GM19099 (cell line): ENCODE measurements around the gene RETREG1.

Experiments
- POLR2A ChIP-seq: IDR thresholded peaks from 3 replicates; pipeline ENCODE4 v1.6.1; 2011; ENCODE audit warnings: low read depth; ENCODE audit not compliant: insufficient read length; ENCODE audit errors: extremely low read depth

Gene RETREG1

DNA sequence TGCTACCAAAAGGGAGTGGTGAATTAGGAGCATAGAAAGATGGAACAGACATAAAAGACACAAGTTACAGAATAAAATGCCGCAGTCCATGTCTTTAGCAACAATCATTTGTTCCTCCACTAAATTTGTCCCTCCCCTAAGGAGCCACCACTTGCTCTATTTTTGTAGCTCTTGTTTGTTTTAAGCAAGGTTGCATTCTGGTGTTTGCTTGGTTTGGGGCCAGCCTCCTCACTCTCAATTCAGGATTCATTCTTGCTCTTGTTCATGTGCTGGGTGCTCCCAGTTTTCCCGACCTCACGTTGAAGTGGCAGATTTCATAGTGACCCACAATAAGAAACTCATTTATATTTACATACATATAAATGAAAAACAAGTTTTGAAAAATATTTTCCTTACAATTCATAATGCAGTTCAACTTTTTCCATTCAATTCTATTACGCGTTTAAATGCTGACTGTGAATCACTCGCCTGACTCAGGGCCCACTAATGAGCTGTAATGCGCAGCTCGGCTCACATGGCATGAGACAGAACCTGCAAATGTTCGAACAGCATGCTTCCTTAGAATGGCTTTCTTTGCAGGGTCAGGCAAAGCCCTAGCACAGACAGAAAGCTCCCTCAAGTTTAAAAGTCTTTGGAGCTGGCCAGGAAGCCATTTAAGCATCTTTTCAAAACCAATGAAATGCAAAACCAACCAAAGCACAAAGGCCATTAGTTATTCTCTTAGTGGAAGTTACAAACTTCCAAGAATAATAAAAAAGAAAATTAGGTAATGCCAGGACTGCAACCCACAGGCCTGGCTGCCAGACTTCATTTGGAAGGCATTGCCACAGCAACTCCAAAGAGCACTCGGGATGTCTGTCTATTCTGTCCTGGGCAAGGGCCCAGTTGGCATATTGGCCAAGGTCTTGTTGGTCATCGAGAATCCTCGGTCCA lies 41.7 kb downstream of the RETREG1 start:
- no peak for TF ChIP-seq POLR2A

DNA sequence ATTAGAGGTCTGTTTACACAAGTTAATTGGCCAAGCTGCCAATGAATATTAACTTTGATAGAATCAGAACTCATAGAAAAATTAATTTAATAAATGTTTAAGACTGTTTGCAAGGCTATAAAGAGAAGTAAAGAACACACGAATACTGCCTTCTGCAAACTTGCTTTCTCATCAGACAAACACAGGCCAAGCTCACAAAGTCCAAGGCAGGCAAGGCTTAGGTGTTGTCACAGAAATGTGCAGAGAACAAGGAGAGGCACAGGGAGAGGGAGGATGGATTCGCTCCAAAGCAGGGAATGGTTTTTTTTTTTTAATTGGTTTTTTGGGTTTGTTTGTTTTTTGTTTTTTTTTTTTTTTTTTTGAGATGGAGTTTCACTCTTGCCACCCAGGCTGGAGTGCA lies 43.4 kb downstream of the RETREG1 start:
- no peak for TF ChIP-seq POLR2A

DNA sequence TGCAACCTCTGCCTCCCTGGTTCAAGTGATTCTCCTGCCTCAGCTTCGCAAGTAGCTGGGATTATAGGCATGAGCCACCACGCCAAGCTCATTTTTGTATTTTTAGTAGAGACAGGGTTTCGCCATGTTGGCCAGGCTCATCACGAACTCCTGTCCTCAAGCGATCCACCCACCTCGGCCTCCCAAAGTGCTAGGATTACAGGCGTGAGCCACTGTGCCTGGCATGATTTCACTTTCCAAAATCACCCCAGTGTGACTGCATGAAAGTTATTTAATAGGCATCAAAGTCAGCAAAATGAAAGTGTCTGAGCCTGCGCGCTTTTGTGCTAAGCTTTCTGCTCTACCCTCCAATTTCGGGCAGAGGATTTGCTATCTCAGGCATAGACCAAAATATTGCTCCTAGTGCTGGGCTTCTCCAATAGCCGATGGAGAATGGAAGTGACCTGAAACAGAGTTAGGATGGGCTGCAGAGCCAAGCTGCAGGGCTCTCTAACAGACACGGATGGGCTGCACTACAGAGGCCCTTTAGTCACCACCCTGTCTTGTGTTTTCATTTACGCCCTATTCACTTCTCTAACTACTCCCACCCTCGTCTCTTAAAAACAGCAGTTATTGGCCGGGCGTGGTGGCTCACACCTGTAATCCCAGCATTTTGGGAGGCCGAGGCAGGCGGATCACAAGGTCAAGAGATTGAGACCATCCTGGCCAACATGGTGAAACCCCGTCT lies 44.3 kb downstream of the RETREG1 start:
- TF ChIP-seq POLR2A, result no peak

DNA sequence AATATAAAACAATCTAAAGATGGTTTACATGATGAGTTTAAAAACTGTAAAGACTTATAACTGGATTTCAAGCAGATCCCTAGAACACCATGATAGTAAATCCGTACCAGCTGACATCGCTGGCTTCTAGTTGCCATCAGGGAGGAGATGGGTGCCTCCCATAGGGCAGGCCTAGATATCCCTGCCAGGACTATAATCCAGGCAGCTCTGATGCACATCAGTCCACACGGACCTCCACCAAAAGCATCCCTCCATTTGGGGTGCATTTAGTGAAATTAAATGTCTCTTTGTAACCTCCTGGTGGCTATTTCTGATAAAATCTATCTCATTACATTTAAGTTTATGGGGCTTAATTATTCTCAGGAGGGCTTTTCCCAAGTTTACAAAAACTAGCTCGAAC lies 45.8 kb downstream of the RETREG1 start:
- TF ChIP-seq POLR2A, result no peak

DNA sequence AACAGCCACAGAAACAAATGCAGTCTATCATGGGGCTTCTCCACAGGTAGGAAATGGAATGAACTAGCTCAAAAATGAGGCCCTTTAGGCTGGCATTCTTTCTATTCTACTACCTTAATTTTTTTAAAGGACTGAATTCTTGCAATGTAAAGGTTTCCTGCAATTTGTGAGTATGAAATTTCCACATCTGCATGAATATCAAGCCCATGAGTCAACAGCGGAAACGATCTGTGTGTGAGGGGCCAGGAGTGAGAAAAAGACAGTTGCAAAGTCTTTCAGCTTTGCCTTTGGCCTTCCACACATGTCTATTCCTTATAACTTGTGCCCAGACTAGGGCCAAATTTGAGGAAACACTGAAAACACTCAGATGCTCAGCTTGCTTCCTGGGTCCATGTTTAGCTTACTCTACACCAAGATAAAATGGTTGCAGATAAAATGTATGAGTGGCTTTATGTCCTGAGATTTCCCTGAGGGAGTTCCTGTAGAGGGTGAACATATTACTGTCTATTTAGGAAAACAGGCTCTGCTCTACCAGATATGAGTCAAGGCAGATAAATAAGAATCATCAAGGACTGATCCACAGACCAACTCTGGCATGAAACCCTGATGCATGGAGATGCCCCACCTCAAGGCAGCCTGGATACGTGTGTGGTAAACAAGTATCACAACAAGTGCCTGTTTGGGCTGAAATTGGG lies 46.5 kb downstream of the RETREG1 start:
- no peak for TF ChIP-seq POLR2A

DNA sequence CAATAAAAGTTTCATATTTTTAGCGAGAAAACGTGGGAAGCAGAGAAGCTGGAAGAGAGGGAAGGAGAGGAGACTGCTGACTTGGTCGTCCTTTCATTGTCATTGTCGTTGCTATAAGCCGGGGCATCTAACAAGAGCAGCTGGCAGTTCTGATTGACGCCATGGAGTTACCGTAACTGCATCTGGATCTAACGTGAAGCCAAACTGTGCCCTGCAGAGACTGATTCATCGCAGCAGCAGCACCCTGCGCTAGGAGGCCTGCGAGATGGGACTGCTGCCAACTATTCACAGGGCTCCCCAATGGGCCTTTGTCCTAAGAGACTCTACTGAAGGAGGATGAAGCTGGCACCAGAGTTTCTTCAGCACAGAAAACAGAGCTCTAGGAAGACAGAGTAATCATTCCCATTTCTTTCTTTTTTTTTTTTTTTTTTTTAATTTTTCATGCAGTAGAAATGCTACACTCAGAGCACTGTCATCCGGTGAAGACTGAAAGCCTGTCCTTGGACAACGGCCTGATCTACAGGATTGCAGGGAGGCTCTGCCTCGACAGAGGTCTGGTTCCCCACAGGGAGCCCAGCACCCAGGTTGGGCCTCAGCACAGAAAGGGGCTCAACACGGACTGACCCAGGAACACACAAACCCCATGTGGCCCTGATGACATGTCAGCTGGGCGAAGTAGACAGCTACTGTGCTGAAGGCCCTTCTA lies 47.8 kb downstream of the RETREG1 start:
- TF ChIP-seq POLR2A, result no peak

DNA sequence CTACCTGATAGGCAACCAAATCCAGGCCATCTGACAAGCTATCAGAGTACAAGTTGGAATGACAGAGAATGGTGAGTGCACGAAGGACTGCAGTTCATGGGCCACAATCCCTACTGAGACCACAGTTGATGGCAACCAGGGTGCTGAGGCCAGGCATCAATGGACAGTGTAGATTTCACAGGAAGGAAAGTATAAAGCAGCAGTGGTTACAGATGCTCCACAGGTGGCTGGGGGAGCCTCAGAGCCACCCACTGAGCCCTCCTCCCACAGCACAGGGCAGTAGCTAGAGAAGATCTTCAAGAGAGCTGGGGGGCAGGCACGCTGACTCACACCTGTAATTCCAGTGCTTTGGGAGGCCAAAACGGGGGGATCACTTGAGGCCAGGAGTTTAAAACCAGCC lies 49.4 kb downstream of the RETREG1 start:
- TF ChIP-seq POLR2A, result no peak

DNA sequence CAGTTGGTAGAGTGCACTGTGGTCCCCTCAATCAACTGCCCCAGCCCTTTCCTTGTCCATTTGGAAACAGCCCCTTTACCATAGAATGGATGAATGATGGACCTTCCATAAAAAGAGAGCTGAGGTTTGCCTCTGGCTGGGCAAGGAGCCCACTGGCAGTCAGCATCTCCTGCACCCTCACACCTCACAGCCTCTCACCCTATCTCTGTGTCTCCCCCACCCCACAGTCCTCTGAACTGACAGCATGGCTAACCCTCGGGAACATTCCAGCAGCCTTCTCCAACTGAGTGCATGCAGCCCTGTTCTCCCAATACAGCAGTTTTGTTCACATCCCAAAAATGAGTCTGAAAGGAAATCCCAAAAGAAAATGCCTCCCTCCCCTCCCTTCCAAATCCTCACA lies 51.7 kb downstream of the RETREG1 start:
- TF ChIP-seq POLR2A, result no peak

DNA sequence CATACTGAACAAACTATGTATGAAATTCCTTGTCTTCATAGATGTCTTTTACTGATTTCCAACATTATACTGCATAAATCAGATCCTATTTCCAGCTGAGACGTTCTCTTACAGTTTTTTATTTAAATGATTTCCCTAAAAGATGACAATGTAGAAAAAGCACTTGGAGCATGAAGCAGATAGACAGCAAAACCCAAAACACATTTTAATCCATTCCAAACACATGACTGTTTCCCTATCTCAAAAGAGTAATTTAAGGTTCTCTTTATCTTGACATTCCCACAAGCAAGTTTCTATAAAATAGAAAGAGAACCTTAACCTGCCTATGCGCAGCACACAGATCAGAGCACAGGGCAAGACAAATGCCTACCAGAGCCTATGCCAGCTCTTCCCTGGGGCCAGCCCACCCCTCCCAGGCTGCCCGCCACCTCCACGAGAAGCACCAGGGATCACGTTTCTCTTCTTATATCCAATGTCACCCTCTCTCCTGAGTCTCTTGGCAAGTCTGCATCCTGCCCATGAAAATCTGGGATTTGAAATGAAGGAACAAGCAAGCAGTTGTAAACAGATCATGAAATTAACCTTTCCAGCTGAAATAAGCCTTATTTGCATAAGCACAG lies 52.4 kb downstream of the RETREG1 start:
- TF ChIP-seq POLR2A, result no peak

DNA sequence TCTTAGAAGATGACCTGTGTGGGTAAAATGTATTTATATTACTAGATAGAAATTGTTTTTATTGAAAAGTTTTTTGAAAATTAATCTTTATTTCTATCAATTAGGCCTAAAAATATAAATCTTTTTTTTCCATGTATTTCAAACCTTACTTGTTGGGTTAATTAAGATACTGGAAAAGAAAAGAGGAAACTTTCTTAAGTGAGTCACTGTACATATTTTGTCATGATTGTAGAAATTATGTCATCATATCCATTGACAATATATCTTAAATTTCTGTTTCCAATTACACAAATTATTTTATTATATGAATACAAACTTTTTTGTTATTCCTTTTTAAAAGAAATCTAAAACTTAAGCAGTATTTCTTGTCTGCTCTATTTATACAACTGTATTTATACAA lies 53.1 kb downstream of the RETREG1 start:
- no peak for TF ChIP-seq POLR2A

DNA sequence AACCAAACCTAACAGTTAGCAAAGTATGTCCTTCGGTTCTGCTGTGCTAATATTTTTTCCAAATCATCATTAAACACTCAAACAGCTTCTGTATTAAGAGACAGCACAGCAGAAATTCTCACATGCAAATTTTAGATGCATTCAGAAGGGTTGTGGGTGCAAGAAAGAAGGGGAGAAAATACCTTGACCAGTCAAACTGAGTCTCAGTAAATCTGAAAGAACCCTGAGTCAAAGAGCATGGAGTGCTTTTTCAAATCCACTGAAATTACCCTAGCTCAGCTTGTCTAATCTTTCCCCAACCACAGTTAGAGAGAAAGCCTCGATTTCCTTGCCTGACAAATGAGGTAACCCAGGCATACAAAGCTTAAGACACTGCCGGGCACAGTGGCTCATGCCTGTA lies 55.1 kb downstream of the RETREG1 start:
- no peak for TF ChIP-seq POLR2A

DNA sequence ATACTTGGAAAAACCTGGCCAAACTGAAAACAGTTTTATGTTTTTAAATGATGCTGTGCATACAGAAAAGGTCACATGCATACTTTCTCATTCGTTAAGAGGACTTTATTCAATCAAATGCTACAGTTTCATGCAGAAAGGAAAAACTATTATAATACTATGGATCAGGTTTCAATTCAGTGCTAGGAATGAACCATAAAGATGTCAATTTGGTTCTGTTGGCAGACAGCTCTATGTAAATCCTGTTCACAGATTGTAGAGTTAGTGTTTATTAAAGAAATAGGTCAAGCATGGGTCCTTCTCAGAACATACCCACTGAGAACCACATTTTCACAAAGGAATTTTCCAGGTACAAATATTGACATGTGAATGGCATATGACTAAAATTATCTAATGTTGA lies 57.1 kb downstream of the RETREG1 start:
- no peak for TF ChIP-seq POLR2A

DNA sequence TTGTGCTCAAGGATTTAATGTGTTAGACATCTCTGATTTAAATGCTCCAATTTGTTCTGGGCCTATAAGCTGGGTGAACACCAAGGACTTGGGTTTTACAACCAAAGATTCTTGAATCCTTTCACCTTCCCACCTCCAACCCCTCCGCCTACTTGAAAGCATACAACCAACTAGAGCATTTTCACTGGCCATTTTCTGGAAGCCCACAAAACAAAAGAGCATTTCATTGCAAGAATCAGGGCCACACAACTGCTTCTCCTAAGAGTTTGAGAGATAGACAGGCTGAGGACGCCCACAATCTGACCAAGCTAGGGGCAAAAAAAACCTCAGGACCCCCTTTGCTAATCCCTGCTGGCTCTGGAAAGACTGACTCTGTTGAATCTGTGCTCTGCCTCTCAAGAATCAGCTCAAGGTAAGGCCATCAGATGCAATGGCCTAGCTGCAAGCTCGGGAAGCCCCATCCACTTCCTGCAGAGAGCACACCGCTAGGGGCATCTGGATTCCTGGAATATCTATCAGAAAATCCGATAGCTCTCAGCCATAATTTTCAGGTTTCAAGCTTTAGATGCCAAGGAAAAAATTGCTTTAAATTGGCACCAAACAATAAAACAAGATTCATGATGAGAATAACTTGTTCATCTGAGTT lies 57.7 kb downstream of the RETREG1 start:
- no peak for TF ChIP-seq POLR2A

DNA sequence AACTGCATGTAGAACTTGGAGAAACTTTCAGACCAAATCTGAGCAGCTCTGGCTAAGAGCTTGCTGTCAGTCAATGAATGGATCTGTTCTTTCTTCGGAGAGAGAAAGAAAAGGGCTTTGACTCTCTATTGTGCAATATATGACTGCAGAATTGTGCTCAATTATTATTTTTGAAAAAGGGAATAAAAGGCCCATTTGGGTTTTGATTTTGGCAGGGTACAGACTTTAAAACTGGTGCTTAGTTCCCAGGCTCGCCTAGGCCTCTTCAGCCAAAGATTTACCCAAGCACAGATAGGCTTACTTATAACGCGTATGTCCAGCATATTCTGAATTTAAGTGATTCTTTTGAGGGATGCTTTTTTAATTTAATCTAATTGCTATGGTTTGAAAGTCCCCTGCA lies 59.3 kb downstream of the RETREG1 start:
- TF ChIP-seq POLR2A, result no peak
